ENCODE data around the gene DNAJC27.

- TF ChIP-seq CTCF (conservative IDR thresholded peaks at IDR 0.05) = no peak
- no peak for TF ChIP-seq EZH2 (IDR thresholded peaks at IDR 0.05; ENCODE audit: low read depth)
These were observed 32.4 kb downstream of the DNAJC27 start for GRCh38 chr2:24939353-24939752.
